Kidney tubule cell (primary cell): ENCODE results near the gene MLST8.

ENCODE experiments used
- DNase-seq: peaks from one replicate; pipeline ENCODE4 v3.0.0-alpha.2; 2018; ENCODE audit warnings: low spot score

Gene MLST8

DNA sequence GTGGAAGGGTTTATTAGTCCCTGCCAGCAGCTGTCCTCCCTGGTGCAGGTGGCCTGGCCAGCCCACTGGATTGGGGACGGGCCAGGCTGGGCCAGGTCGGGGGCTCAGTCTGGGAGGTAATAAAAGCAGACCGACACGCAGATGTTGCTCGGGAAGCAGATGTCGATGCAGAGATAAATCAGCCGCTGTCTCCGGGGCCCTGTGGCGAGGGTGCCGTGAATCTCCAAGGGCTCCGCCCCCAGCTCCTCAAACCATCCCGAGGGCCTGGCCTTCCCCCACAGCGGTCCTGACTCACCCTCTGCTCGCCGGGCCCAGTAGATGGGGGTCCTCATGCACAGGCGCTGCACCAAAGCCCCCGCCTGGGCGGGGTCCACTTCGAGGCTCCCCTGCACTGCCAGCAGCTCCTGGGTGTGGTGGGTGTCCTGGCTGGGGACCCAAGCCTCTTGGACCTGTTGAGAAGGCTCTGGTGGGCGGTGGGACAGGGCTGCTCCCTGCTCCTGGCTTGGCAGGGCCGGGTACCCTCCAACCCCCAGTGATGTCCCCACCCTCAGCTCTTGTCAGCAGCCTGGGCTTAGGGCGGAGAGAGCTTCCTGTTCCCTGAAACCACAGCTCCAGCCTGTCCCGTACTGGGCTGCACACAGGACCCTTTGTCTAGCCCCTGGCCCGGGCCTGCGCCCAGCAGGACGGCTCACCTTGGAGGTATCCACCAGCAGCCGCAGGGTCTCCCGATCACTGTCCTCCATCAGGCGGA is 4.2 kb downstream of the MLST8 start:
- no peak for DNase-seq

DNA sequence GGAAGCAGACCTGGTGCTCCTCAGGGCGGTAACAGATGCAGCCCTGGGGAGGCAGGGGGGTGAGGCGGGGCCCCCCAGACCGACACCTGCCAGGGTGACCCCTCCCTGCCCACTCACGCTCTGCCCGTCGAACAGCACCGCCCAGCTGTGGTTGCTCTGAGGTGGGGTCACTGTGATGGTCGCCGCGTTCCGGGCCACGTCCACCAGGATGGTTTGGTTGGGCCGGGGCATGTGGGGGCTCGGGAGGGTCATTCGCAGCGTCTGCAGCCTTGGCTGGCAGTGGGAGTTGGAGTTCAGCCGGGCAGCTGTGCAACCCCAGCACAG is 4.7 kb downstream of the MLST8 start:
- no peak for DNase-seq

DNA sequence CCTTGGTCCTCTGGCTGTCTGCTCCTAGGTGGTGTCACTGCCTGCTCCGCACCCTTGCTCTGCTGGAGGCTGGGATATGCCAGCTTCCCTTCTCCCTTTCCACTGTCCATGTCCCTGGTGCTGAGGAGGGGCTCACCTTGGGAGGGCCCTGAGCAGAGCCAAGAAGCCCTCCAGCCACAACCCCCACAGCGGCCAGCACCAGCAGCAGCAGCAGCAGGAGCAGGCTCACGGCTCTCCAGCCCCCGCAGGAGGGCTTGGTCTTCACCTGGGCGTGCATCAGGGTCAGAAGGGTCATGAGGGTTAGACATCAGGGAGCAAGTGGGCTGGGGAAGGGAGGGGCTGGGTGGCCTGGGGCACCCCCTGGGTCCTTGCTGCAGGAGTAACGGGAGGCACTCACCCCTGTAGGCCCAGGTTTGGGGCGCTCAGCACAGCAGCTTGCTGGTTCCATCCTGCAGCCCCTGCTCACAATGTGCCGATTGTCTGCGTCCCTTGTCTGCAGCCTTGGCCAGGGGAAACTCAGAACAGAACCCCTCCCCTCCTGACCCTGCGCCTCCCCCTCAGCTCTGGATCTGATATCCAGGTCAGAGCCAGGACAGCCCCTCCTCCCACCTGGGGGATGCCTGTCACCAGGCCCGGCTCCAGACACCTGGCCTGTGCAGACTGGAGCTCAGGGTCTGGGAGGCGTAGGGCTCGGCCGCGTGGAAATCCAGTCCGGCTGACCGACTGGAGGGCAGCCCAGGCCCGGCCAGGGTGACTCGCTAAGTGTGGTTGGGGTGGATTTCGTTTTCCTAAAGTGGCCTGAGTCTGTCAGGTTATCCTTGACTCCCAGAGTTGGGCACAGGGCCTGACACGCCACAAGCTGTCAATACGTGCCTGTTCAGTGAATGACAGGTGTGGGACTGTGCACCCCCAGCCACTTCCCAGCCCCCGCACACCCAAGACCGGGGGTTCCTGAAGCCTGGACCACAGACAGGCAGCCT is 5.4 kb downstream of the MLST8 start, which contains the start of gene BRICD5:
TSS of gene BRICD5 (minus strand) at position 478 of the 980 bp plus-strand sequence. CDS start at position 448, 30 bp downstream.
- DNase-seq: no peak

DNA sequence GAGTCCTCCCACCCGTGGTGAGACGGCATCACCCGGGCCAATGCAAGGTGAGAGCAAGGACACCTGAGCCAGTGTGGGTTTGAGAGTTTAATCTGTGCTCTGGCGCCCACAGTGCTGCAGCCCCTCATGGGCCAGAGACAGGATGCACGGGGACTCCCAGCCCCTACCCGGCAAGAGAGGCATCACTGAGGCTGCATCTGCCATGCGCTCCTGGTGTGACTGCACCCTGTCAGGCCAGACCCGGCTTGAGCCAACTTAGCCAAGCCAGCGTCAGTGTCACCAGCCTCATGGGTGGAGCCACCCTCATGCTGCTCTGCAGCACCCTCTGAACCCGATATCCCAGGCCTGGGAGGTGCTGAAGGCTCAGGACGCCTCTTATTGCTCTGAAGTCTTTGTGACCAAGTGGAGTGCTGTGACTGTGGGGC is 6.7 kb downstream of the MLST8 start:
- no peak for DNase-seq

DNA sequence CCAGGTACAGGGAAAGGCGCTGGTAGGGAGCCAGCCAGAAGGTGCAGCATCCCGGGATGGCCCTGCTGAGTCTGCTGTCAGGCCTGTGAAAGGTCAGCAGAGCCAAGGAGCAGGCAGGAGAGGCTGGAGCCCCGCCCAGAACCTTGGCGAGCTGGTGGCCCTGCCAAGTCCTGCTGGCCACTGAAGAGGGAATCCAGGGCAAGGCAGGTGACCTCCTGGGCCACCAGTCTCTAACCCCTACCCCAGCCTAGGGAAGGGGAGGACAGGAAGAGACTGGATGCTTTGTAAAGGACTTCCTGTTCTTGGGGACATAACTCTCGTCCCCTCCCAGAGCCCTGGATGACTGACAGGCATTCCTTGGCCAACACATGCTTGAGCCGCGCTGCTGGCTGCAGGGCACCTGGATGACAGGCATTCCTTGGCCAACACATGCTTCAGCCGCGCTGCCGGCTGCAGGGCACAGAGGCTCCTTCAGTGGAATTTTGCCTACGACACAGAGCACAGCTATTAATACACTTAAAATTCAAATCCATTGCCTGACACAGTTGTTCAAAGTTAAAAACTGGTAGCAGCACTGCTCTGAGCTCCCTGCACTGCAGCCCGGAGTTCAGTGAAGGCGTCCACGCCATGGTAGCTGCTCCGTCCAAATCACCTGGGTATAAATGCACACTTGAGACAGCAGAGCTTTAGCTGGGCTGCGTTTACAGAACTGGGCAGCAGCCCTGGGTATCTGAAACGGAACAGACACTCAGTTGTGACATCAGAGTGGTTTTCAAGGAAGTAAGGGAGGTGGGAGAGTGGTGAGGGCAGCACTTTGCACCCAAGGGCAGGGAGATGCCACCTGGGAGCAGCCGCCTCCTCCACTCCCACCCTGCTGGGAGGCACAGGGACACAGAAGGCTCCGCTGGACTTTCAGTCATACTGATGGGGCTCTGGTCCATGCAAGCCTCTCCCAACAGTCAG is 7.4 kb downstream of the MLST8 start:
- DNase-seq: peak; percentile 85

DNA sequence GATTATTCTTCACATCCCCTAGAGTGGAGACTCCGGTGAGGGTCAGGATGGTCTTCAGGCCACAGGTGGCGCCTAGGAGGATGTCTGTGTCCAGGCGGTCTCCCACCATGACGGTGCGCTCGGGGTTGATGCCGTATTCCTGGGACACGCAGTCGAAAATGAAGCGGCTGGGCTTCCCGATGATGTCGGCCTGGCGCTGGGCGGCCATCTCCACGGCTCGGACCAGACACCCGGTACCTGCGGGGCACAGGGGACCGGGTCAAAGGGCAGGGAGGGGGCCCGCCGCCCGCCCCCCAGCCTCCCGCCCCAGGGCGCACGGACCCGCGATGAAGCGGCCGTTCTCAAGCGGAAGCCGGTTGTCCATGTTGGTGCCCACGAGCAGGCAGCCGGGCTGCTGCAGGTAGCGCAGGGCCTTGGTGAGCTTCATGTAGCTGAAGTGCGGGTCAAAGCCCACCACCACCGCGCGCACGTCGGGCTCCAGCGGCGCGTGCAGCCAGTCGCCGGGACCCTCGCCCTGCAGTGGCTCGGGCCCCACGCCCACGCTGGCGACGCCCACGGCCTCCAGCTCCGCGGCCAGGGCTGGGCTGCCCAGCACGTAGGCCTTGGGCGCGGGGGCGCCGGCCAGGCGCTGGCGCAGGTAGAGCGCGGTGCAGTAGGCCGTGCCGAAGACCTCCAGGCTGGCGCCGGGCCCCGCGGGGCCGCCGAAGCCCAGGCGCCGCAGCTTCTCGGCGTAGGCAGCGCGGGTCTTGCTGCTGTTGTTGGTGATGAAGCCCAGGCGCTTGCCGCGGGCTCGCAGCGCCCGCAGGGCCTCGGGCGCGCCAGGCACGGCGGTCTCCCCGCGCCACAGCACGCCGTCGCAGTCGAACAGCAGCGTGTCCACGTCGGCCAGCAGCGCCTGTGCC is 8.8 kb downstream of the MLST8 start:
- peak; percentile 38 for DNase-seq

DNA sequence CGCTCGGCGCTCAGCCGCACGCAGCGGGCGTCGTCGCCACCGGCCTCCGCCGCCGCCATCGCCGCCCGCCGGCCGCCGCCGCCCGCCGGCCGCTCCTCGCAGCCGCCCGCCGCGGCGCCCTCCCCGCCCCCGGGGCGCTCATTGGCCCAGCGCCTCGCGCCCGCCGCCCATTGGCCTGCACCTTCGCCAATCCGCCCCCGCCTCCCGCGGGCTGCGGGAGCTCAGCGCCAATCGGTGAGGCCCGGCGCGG is 9.4 kb downstream of the MLST8 start, which contains the start of gene PGP:
TSS of gene PGP (minus strand) at position 122 of the 250 bp plus-strand sequence. CDS start at position 59, 63 bp downstream.
- no peak for DNase-seq

DNA sequence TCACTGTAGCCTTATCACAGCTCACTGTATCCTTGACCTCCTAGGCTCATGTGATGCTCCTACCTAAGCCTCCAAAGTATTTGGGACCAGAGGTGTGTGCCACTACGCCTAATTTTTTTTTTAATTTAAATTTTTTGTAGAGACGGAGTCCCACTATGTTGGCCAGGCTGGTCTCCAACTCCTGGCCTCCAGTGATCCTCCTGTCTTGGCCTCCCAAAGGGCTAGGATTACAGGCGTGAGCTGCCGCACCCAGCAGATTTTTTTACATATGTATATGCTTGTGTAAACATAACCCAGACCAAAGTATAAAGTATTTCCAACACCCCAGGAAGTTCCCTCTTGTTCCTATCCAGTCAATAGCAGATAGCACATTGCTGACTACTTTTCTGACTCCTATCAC is 11.1 kb downstream of the MLST8 start:
- DNase-seq: no peak

DNA sequence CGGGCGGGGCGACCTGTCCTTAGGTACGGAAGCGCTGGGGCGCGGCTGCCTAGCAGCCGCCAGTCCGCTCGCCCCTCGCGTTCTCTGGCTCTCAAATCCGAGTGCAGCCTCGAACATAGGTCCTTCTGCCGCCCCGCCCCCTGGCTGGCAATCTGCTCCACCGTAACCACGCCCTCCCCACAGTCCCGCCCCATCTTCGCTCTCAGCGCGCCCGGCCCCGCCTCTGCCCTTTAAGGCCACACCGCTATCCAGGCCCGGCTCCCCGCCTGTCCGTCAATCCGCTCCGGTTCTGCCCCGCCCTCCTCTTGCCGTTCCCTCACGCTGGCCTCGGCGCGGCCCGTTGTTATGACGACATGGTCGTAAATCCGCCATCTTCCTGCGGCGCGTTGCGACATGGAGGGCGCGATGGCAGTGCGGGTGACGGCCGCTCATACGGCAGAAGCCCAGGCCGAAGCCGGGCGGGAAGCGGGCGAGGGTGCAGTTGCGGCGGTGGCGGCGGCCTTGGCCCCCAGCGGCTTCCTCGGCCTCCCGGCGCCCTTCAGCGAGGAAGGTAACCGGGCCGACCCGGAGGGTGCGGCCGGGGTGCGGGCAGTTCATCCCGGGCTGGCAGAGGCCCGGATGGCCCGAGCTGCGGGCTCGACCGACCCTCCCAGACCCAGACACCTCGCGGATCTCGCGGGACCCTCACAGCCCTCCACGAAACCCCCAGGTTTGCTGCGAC is 18.1 kb downstream of the MLST8 start, which contains the start of gene E4F1:
TSS of gene E4F1 (plus strand) at position 371 of the 721 bp plus-strand sequence. CDS start at position 394, 23 bp downstream.
- peak; percentile 100 for DNase-seq

DNA sequence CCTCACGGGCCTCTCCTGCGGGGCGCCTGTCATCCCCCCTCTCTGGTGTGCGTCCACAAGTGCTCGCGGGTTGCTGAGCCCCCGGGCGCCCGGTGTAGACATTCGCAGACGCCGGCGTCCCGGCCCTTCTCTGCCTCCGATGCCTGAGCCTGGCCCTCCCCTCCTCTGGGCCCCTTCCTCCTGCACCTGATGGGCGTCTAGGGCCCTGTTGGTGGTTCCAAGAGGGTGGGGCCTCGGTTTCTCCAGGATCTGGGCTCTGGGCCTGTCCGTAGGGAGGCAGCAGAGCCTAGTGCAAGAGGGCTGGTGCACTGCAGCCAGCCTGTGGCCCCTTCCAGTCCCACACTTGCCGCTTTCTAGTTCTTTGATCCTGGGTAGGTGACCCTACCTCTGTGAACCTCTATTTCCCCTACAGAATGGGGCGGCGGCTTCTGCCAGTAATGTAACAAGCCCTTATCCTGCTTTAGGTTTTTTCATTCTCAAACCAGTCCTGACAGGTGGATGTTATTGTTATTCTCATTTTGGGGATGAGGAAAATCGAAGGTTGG is 18.8 kb downstream of the MLST8 start:
- DNase-seq: peak; percentile 61

DNA sequence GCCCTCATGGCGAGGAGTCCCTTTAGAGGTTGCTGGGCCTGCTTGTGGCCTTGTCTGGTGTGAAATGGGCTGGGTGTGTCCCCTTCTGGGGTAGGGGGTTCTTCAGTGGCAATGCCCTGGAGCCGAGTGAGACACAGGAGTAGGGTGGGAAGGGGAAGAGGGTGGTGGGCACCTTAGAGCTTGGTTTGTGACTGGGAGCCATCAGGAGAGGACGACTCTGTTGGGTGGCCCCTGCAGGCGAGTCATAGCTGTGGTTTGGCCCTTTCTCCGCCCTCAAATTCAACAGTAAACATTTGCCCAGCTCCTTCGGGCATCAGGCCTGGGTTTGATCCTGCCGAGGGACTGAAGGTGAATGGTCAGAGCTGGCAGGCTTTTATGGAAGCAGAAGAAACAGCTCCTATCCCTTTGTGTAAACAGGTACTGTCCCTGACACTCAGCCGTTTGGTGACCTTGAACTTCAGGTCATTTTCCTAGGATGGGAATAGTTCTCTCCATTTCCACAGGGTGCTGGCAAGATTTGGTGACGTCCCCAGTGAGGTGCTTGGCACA is 21.1 kb downstream of the MLST8 start:
- peak; percentile 39 for DNase-seq

DNA sequence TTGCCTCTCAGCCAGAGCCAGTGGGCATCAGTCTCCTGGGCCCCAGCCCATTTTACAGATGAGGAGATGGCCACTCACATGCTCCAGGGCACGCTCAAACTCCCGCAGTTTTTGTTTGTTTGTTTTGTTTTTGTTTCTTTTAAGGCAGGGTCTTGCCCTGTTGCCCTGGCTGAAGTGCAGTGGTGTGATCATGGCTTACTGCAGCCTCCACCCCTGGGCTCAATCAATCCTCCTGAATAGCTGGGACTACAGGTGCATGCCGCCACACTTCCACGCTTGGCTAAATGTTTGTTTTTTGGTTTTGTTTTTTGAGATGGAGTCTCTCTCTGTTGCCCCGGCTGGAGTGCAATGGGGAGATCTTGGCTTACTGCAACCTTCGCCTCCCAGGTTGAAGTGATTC is 21.7 kb downstream of the MLST8 start:
- no peak for DNase-seq

DNA sequence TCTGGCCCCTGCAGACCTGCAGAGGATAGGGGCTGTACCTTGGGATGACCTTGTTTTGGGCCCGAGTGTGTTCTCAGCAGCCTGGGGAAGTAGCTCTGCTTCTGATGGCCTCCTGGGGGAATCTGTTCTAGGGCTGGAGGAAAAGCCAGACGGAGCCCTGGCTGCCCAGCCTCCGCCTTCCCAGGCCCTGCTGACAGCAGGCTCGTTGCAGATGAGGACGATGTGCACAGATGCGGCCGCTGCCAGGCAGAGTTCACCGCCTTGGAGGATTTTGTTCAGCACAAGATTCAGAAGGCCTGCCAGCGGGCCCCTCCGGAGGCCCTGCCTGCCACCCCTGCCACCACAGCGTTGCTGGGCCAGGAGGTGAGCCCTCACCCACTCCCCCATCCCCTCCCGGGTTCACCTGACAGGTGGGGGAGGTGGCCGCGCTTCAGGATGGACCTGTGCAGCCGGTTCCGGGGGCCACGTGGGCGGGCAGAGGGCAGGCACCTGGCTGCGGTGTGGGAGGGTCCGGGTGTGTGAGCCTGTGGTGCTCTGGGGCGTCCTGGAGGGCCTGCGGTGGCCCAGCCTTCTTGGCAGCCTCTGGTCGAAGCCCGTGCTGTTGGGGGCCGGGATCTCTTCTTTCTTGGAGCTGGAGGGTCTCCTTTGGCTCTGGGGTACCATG is 23.0 kb downstream of the MLST8 start:
- no peak for DNase-seq

DNA sequence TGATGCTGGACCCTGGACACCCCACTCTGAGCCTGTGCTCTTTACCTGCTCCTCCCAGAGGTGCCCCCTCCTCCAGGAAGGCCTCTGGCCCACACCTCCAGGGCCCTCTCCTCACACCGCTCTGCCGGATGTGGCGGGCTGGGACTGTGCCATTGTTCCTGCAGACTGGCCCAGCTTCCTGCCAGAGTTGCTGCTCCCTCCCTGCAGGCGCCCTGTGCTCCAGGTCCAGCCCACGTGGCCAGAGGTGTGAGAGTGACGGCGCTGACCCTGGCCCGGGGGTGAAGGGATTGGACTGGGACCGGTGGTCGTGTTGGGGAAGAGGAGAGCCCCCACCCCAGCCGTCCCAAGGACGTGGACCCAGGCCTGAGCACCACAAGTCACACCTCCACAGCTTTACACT is 23.8 kb downstream of the MLST8 start:
- no peak for DNase-seq

DNA sequence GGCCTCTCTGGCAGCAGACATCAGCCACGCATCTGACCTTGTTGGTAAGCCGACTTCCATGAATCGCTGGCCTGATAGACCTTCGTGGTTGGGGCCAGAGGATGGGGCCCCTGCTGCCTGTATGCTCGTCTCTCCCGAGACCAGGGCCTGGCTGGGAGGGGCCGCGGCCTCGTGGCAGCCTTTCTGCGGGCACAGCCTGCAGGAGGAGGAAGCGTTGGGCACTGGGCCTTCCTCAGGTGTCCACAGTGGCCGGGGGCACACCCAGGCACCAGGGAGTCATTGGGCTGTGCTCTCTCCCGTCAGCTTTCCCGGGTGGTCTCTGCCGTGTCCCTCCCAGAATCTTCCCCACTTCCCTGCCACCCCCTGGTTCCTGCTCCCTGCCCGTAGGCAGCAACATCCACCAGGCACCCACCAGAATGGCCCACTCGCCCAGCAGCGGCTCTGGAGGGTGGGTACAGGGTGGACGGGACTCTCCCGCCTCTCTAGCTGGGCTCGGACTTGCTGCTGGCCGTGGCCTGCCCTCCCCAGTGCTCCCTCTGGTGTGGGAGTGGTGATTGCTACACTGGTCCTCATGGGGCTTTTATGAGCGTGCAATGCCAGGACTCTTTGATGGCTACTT is 24.5 kb downstream of the MLST8 start:
- no peak for DNase-seq

DNA sequence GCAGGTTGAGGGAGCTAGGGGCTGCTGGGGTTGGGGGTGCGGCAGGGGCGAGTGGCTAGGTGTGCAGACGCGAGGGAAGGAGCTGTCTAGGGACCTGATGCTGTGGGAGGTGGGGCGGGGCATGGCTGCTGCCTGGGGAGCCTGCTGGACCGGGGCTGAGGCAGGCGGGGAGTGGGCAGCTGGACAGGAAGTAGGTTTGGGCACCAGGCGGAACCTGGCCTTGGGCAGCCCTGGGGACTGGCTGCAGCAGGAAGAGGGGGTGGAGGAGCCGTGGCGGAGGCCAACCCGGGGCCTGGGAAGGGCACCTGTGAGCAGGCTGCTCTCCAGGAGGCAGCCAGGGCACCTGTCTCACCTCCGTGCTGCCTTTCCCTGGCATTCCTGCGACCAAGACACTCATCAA is 25.1 kb downstream of the MLST8 start:
- DNase-seq: no peak

DNA sequence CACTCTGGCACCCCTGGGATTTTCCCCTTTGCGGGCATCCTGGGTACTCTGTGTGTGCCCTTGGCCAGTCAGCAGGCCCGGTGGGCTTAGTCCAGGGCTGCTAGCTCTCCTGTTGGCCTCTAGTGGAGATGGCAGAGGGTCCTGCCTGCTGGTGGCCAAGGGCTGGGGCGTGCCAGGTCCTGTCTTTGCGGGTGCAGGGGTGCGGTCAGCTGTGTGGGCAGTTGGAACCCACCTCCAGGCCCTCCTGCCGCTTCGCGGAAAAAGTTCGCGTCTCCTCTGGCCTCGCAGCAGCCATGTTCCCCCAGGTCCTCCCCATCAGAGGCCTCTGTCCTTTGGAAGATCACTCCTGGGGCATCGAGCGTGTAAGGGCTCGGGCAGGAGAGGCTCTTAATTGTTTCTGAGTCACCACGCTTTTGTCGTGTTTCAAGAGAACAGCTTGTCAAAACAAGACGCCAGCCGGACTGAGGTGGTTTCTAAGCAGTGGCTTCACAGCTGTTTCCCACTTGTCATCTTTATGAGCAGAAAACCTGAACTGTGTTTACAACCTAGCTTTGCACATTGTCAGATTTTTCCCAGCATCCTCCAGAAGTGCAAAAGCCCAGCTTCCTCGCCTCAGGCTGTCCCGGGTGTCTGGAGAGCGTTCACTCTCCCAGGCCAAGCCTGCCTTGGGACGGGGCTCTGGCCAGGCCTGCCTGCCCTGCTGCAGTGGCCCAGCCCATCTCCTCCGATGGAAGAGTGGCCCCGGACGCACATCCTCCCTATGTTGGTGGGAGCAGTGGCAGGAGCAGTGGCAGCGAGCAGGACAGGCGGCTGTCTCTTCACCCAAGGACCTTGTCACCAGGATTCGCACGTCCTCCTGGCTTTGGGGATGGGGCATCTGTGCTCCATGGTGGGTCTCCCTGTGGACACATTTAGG is 26.0 kb downstream of the MLST8 start:
- no peak for DNase-seq
